OCI-LY3 (cell line): ENCODE results near the gene TAMALIN.

Experiments
- CTCF ChIP-seq: fragments of 200-600, 300-600 bp; sonication (generic); IDR thresholded peaks from 2 replicates; pipeline ENCODE4 v1.5.1; 2014; ENCODE audit warnings: antibody characterized with exemption, low read length, low read depth
- EZH2phosphoT487 ChIP-seq: fragments of 200-600 bp; shearing (Covaris generic); IDR thresholded peaks from 2 replicates; pipeline ENCODE4 v1.6.1; 2018; ENCODE audit warnings: antibody characterized with exemption, mixed run types, low read depth

- no peak for TF ChIP-seq CTCF
- no peak for TF ChIP-seq EZH2phosphoT487
Measured at GRCh38 chr12:52033446-52034140, 26.8 kb downstream of the TAMALIN start.
